HepG2 (cell line): ENCODE data around the gene TSPAN32.

ENCODE experiments used
- ETV6 ChIP-seq: sonication (generic); formaldehyde crosslinking; conservative IDR thresholded peaks from 2 replicates; pipeline ENCODE4 v1.4.0; 2020; ENCODE audit warnings: missing genetic modification reagents
- FOXM1 ChIP-seq: sonication (generic); formaldehyde crosslinking; IDR thresholded peaks from 2 replicates; pipeline ENCODE4 v1.5.0; 2020; ENCODE audit warnings: missing genetic modification reagents
- IRF2 ChIP-seq: IDR thresholded peaks from 2 replicates; pipeline ENCODE4 v1.6.1; 2018; ENCODE audit warnings: missing genetic modification reagents, missing compliant biosample characterization
- POLR2A ChIP-seq, 2 experiments: IDR thresholded peaks; 2 replicates each; pipeline ENCODE4 v1.6.1; 2011; ENCODE audit warnings: low read depth in 2 of 2, low read length in 2 of 2, mild to moderate bottlenecking in 1 of 2, moderate library complexity in 1 of 2; ENCODE audit not compliant: insufficient read depth in 1 of 2
- POLR2AphosphoS2 ChIP-seq: IDR thresholded peaks from 2 replicates; pipeline ENCODE4 v1.6.1; 2011; ENCODE audit warnings: low read depth, low read length, improper control_type of control experiment
- SETDB1 ChIP-seq: sonication (generic); formaldehyde crosslinking; IDR thresholded peaks from 2 replicates; pipeline ENCODE4 v1.5.1; 2020; ENCODE audit warnings: missing genetic modification reagents, mild to moderate bottlenecking, borderline replicate concordance
- SIN3B ChIP-seq: fragments of 150-350 bp; IDR thresholded peaks from 2 replicates; pipeline ENCODE4 v1.6.1; 2014; ENCODE audit warnings: low read length
- SMC3 ChIP-seq: IDR thresholded peaks from 2 replicates; pipeline ENCODE4 v1.6.1; 2011; ENCODE audit warnings: low read length, improper control_type of control experiment
- TGIF2 ChIP-seq: IDR thresholded peaks from 2 replicates; pipeline ENCODE4 v1.6.1; 2016; ENCODE audit warnings: control low read depth, missing compliant biosample characterization
- TF ChIP-seq, protein P1 (sequence below), 2 experiments: IDR thresholded peaks; 2 replicates each; pipeline ENCODE4 v1.6.1; 2011 to 2012; ENCODE audit warnings: low read length in 2 of 2, borderline replicate concordance in 1 of 2, low read depth in 1 of 2, mild to moderate bottlenecking in 1 of 2, moderate library complexity in 1 of 2

DNA sequence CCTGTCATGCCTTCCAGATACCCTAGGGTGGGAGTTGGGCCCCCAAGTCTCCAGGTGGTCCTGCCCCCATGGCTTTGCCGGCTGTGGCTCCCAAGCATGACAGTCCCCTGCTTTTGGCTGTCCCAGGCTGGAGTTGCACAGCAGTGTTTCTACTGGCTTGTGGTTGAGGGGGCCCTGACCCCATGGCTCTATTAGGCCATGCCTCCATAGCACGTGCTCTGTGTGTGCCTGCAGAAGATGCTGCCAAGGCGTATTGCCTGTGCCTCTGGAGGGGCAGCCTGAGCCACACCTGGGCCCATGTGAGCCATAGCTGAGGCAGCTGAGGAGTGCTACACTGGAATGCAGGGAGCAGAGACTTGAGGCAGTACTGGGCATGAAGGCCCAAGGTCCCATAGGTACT lies 49.9 kb downstream of the TSPAN32 start:
- TF ChIP-seq TGIF2 (CRISPR knock-in tag) (no peak), POLR2AphosphoS2 (no peak), ETV6 (no peak), POLR2A (IDR thresholded peaks at IDR 0.05; ENCODE audit: insufficient read depth in 1 of 2, low read depth in 2 of 2, low read length in 2 of 2) (no peak), SMC3 (no peak), FOXM1 (CRISPR knock-in tag) (no peak), IRF2 (CRISPR knock-in tag) (no peak), SIN3B (no peak), SETDB1 (CRISPR knock-in tag) (no peak)
- TF ChIP-seq, protein P1, sequence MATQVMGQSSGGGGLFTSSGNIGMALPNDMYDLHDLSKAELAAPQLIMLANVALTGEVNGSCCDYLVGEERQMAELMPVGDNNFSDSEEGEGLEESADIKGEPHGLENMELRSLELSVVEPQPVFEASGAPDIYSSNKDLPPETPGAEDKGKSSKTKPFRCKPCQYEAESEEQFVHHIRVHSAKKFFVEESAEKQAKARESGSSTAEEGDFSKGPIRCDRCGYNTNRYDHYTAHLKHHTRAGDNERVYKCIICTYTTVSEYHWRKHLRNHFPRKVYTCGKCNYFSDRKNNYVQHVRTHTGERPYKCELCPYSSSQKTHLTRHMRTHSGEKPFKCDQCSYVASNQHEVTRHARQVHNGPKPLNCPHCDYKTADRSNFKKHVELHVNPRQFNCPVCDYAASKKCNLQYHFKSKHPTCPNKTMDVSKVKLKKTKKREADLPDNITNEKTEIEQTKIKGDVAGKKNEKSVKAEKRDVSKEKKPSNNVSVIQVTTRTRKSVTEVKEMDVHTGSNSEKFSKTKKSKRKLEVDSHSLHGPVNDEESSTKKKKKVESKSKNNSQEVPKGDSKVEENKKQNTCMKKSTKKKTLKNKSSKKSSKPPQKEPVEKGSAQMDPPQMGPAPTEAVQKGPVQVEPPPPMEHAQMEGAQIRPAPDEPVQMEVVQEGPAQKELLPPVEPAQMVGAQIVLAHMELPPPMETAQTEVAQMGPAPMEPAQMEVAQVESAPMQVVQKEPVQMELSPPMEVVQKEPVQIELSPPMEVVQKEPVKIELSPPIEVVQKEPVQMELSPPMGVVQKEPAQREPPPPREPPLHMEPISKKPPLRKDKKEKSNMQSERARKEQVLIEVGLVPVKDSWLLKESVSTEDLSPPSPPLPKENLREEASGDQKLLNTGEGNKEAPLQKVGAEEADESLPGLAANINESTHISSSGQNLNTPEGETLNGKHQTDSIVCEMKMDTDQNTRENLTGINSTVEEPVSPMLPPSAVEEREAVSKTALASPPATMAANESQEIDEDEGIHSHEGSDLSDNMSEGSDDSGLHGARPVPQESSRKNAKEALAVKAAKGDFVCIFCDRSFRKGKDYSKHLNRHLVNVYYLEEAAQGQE (IDR thresholded peaks at IDR 0.05; ENCODE audit: borderline replicate concordance in 1 of 2, low read depth in 1 of 2, low read length in 2 of 2): no peak
